Measurements from ENCODE around the gene CHRNA4.
"Not testable (repeated sequence)": the region's sequence is repeated elsewhere in the genome, so short reads cannot be mapped to it uniquely, and the experiment has no call there.

Gene CHRNA4

DNA sequence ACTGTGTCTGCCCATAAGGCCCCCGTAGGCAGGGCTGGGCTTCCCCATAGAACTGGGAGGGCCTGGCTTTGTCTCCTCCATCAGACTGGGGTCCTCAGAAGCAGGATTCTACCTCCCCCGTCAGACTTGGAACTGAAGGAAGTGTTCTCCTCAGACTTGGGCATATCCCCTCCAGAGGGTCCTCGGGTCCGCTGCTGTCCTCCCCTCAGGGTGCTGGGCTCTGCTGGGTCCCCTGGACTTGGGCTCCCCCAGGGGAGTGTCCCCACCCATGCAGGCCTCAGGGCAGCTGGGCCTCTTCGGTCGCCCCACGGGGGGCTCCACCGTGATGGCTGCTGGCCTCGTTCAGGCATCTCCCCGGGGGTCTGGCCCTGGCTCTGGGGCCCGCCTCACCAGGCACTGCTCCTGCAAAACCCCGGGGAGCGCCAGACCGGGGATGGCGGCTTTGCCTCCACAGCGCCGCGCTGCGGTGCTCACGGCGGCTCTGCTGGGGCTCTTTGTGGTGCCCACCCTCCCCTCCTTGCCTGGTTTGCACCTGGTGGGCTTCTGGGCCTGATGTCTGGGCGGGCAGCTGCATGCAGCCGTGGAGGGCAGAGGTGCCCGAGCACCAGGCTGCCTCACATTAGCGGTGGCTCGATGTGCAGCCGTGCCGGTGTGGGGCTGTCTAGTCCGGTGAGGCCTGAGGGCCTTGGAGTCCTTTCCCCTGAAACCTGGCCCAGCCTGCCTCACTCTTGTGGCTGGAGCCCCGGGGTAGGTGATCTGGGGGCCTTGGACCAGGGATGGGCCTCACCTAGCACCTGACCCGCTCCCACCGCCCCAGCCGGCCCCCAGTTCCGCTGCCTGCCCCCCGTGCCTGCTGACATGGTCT is 54.2 kb downstream of the CHRNA4 start:
- no peak for DNase-seq

- not testable (repeated sequence) for DNase-seq
These were observed 55.0 kb downstream of the CHRNA4 start for GRCh38 chr20:63305933-63306672.

- DNase-seq: no peak
These were observed 55.8 kb downstream of the CHRNA4 start for GRCh38 chr20:63305393-63305792.

DNA sequence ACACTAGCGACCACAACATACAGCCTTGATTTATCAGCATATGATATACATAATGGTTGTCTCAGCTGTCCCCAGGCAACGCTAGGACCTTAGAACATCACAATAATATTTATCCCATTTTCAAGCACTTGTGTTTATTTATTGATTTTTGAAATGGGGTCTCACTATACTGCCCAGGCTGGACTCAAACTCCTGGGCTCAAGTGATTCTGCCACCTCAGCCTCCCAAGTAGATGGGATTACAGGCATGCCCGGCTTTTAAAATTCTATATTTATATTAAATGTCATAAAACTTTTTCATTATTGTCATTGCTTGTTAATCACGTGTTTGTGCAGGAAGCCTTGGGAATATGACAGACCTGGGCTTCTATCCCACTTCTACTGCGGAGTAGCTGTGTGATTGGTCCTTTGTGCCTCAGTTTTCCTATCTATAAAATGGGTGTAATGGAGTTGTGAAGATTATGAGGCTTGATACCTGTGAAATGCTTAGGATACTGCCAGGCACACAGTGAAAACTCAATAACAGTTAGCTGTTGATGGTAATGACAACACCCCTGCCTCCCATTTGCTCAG is 58.0 kb downstream of the CHRNA4 start:
- DNase-seq: no peak

GRCh38 chr20:63301671-63302070 is 59.5 kb downstream of the CHRNA4 start:
- DNase-seq: no peak

DNA sequence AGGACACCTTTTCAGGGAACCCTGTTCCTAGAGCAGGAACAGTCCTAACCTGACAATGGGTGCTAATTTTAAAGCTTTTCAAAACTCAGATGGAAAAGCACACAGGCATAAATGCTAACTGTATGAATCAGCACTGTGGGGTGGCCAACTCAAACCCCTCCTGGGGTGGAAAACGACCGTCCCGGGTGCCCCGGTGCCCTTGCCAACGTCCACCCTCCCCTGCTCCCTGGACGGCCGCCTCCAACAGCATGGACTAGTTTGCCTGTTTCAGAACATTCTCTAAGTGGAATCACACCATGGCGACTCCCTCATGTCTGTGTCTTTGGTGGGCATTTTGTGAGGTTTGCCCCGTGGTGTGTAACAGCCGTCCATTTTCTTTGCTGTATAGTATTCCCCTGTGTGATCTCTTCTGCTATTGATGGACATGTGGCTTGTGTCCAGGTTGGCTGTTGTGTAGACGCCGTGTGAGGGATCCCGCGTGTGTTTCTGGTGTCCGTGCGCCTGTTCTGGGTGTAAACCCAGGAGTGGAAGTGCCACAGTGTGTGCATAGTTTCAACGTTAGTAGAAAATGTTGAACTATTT is 62.3 kb downstream of the CHRNA4 start:
- DNase-seq: no peak

- DNase-seq: no peak
These were observed 63.2 kb downstream of the CHRNA4 start for GRCh38 chr20:63297796-63298572.

DNA sequence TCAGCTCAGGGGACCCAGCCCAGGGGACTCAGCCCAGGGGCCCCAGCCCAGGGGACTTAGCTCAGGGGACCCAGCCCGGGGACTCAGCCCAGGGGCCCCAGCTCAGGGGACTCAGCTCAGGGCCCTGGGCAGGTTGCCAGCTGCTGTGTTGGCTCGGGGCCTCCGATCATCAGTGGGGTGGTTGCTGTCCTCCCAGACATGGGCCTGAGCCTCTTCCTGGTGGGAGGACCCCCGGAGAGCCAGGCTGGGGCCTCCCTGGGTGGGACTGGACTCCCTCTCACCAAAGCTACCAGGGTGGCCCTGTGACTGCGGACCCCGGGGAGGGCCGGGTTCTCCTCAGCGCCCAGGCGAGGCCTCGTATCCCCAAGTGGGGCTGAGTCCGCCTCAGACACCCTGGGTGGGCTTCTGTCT is 63.8 kb downstream of the CHRNA4 start:
- no peak for DNase-seq

GRCh38 chr20:63296531-63297299 is 64.4 kb downstream of the CHRNA4 start:
- DNase-seq: no peak

DNA sequence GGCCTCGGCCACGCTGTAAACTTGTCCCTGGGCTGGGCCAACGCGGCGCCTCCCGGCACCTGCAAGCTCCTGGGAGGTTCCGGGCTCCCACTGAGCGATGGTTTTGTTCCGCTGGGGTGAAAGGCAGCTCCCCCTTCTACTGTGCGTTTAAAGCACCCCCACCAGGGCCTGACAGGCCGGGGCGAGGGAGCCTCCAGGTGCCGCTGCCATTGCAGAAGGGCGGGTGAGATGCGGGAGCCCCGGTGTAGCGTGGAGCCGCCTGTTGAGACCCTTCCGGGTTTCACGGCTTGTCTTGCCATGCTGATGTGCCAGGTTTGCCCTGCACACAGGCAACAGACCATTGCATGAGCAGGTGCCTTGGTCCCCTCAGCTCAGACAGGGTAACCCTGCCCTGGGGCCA is 65.3 kb downstream of the CHRNA4 start:
- DNase-seq: no peak

GRCh38 chr20:63295422-63295821 is 65.7 kb downstream of the CHRNA4 start:
- no peak for DNase-seq

DNA sequence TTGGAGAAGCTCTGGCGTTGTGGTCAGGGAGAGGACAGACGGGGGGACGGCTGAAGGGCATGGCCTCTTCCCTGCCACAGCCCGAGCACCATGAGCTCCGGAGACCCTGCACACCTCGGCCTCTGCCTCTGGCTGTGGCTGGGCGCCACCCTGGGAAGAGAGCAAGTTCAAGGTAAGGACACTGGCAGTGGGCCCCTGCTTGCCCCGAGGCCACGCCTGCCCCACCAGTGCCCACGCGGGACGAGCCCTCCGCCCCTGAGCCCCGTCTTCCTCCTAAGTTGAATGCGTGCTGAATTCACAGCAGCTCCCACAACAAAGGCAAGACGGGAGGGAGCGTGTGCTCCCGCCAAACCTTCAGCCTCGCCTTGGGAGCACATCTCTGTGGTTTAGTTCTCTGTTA is 66.1 kb downstream of the CHRNA4 start:
- DNase-seq: no peak

DNA sequence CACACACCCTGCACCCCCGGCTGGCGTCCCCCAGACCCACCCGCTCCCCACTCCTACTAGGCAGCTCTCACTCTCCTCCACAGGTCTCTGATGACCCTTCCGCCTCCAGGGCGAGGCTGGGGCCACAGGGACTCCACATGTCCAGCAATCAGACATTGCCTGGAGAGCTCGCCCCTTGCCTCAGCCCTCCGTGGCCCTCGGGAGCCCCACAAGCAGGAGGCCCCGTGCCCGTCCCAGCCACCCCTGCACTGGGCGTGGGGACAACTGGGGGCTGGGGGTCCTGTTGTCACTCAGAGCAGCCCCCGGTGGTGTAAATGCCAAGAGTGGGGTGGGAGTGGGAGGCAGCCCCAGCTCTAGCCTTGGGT is 66.6 kb downstream of the CHRNA4 start:
- no peak for DNase-seq

GRCh38 chr20:63293871-63294535 is 67.1 kb downstream of the CHRNA4 start:
- DNase-seq: no peak

DNA sequence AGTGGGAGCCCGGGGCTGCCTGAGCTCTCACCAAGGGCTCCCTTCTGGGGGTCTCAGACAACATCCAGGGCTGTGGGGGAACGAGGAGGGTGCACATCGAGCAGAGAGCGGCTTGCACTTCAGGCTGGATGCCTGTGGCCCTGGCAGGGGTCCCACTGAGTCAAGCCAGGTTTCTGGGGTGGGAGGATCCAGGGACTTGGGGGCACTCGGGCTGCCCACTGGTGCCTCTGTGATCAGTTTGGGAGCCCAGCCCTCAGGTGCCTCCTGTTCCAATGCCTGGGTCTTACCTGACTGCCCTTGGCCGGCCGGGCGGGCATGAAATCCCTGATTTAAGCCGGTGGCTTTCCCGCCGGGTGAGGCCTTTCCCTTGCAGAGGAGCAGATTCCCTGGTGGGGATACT is 67.7 kb downstream of the CHRNA4 start:
- DNase-seq: no peak

All from activated CD4-positive, alpha-beta T cell treated with anti-CD3 and anti-CD28 coated beads, Interleukin-2, Interleukin-6, amounts not matched to agents 100 ng/mL and 50 ng/mL, durations not matched to agents 16 hours and 8 hours (primary cell).